WI38 (cell line): ENCODE results near the gene TMC8.

Source experiments
- H3K4me3 ChIP-seq: 2 replicates; pipeline ENCODE4 v1.5.1; 2011; ENCODE audit warnings: low read depth, mild to moderate bottlenecking, control low read depth, low read length
- TF ChIP-seq, protein P1 (sequence below): IDR thresholded peaks from 2 replicates; pipeline ENCODE4 v1.5.1; 2012; ENCODE audit warnings: low read depth, mild to moderate bottlenecking, control low read depth, low read length

Gene TMC8

GRCh38 chr17:78129351-78130089 lies 1.1 kb upstream of the TMC8 start:
- TF ChIP-seq, protein P1, sequence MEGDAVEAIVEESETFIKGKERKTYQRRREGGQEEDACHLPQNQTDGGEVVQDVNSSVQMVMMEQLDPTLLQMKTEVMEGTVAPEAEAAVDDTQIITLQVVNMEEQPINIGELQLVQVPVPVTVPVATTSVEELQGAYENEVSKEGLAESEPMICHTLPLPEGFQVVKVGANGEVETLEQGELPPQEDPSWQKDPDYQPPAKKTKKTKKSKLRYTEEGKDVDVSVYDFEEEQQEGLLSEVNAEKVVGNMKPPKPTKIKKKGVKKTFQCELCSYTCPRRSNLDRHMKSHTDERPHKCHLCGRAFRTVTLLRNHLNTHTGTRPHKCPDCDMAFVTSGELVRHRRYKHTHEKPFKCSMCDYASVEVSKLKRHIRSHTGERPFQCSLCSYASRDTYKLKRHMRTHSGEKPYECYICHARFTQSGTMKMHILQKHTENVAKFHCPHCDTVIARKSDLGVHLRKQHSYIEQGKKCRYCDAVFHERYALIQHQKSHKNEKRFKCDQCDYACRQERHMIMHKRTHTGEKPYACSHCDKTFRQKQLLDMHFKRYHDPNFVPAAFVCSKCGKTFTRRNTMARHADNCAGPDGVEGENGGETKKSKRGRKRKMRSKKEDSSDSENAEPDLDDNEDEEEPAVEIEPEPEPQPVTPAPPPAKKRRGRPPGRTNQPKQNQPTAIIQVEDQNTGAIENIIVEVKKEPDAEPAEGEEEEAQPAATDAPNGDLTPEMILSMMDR: no peak
- no peak overlapping the region for H3K4me3 ChIP-seq

DNA sequence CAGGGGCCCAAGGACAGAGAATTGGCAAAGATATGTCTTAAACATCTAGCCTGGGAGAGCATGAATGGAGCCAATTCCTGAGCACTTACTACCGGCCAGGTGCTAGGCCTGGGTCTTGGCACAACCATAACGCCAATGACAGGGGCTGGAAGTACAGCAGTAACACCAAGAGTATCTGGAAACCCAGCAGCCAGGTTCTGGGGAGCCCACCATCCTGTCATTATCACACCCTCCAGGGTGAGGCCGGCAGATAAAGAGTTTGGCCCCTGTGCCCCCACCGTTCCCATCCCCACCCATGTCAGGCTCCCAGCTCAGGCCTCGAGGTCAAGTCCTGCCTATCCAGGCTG lies 508 bp upstream of the TMC8 start:
- H3K4me3 ChIP-seq: no peak overlapping the region
- TF ChIP-seq, protein P1: no peak

DNA sequence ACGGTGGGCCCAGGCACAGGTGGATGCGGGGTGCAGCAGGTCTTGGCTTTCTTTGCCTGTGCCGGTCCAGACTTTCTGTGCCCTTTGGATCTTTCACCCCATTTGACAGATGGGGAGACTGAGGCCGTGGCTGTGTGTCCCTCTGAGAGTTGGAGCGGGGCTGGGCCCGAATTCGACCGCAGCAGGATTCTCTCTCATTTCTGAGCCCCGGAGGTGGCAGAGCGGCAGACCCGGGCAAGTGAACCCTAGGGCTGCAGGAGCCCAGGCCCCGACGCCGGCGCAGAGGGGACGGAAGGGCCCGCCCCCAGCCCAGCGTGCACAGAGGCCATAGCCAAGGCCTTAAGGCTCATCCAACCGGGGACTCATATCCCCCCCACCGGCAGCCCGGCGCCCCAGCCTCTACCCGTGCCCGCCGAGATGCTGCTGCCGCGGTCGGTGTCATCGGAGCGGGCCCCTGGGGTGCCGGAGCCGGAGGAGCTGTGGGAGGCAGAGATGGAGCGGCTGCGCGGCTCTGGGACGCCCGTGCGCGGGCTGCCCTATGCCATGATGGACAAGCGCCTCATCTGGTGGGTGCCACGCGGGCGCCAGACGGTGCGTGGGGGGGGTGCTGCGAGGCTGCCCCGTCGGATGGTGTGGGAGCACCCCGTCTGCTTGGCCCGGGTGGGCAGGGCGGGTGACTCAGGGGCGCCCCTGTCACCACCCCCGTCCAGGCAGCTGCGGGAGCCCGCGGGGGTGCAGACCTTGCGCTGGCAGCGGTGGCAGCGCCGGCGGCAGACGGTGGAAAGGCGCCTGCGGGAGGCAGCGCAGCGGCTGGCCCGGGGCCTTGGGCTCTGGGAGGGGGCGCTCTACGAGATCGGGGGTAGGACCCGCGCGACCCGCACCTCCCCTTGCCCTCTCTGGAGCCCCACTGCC lies 857 bp downstream of the TMC8 start:
- H3K4me3 ChIP-seq: no peak overlapping the region
- TF ChIP-seq, protein P1: no peak

DNA sequence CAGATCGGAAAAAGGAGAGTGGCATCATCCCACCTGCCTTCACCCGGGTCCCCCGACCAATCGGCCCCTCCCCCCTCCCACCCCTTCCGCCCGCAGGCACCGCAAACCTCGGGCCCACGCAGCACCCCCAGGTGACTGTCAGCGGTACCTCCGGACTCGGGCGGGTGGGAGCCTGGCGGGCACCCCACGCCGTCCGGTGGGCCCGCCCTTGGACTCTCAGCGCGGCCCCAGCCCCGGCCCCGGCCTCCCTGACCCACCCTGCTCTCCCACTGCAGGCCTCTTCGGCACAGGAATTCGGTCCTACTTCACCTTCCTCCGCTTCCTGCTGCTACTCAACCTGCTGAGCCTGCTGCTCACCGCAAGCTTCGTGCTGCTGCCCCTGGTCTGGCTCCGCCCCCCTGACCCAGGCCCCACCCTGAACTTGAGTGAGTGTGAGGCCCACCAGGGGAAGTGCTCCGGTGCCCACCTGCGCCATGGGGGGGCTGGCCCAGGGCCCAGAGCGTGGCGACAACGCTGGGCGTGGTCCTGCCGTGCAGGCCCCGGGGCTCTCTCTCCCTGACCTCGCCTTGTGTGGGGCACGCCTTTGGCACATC lies 1.6 kb downstream of the TMC8 start:
- TF ChIP-seq, protein P1: no peak
- no peak overlapping the region for H3K4me3 ChIP-seq

- no peak overlapping the region for H3K4me3 ChIP-seq
Measured at GRCh38 chr17:78132767-78133178, 2.2 kb downstream of the TMC8 start.

GRCh38 chr17:78133179-78133951 lies 2.8 kb downstream of the TMC8 start:
- TF ChIP-seq, protein P1: no peak
- no peak overlapping the region for H3K4me3 ChIP-seq

More at GRCh38 chr17:78132767-78133178, 2.2 kb downstream of the TMC8 start:
- TF ChIP-seq, protein P1: no peak
